K562 (cell line): ENCODE measurements around the gene SYVN1. TPM values are rescaled to one million over a fixed set of nuclear protein-coding genes. Genes with fewer than 3 reads are reported as not detected.

Experiments
- ATF3 ChIP-seq, 2 experiments: fragments of 450-650 bp in 1 of 2; sonication (generic) in 1 of 2; formaldehyde crosslinking in 1 of 2; IDR thresholded peaks in 1 of 2; conservative IDR thresholded peaks in 1 of 2; 2 replicates each; pipeline versions ENCODE4 v1.6.1 to v1.8.1; 2016 to 2023; ENCODE audit warnings: mild to moderate bottlenecking in 2 of 2, moderate library complexity in 2 of 2, inconsistent platforms in 1 of 2, missing genetic modification reagents in 1 of 2
- DACH1 ChIP-seq: fragments of 450-650 bp; IDR thresholded peaks from 2 replicates; pipeline ENCODE4 v1.6.1; 2018; ENCODE audit not compliant: partially characterized antibody
- DIDO1 ChIP-seq: fragments of 450-650 bp; IDR thresholded peaks from 2 replicates; pipeline ENCODE4 v1.6.1; 2016; ENCODE audit warnings: low read depth, missing biosample characterization, missing genetic modification characterization
- EP400 ChIP-seq: fragments of 450-650 bp; IDR thresholded peaks from 2 replicates; pipeline ENCODE4 v1.6.1; 2017; ENCODE audit warnings: antibody characterized with exemption, mild to moderate bottlenecking, moderate library complexity
- ID3 ChIP-seq, 2 experiments: fragments of 250-450 bp in 1 of 2; fragments of 450-650 bp in 1 of 2; sonication (Bioruptor Pico) in 1 of 2; IDR thresholded peaks; 2 replicates each; pipeline versions ENCODE4 v1.6.1 to v1.8.0; 2016 to 2021; ENCODE audit warnings: mild to moderate bottlenecking in 2 of 2, moderate library complexity in 2 of 2, missing compliant biosample characterization in 1 of 2, missing genetic modification characterization in 1 of 2
- MYC ChIP-seq, 2 experiments: fragments of 250-450 bp in 1 of 2; sonication (Bioruptor Pico) in 1 of 2; IDR thresholded peaks; 2 replicates each; pipeline versions ENCODE4 v1.5.1 to v1.6.1; 2012 to 2021; ENCODE audit warnings: low read depth in 2 of 2, borderline replicate concordance in 1 of 2, improper control_type of control experiment in 1 of 2, low read length in 1 of 2, mild to moderate bottlenecking in 1 of 2, moderate library complexity in 1 of 2
- NCOA4 ChIP-seq: fragments of 450-650 bp; IDR thresholded peaks from 2 replicates; pipeline ENCODE4 v1.6.1; 2018; ENCODE audit warnings: mild to moderate bottlenecking; ENCODE audit not compliant: partially characterized antibody
- RAD21 ChIP-seq, 2 experiments: fragments of 250-450 bp in 1 of 2; fragments of 450-650 bp in 1 of 2; sonication (Bioruptor Pico) in 1 of 2; formaldehyde crosslinking in 1 of 2; IDR thresholded peaks in 1 of 2; conservative IDR thresholded peaks in 1 of 2; 2 replicates each; pipeline versions ENCODE4 v1.4.0 to v1.8.0; 2020 to 2022; ENCODE audit warnings: mild to moderate bottlenecking in 2 of 2, moderate library complexity in 1 of 2
- RBFOX2 ChIP-seq: fragments of 200-400 bp; formaldehyde crosslinking; IDR thresholded peaks from 2 replicates; pipeline ENCODE4 v1.6.1; 2017; ENCODE audit warnings: low read depth, mild to moderate bottlenecking, low read length, moderate library complexity
- RFX1 ChIP-seq: fragments of 450-650 bp; IDR thresholded peaks from 2 replicates; pipeline ENCODE4 v1.6.1; 2016; ENCODE audit warnings: mild to moderate bottlenecking, moderate library complexity
- SIN3A ChIP-seq, 2 experiments: fragments of 150-350 bp in 1 of 2; IDR thresholded peaks; 2 replicates each; pipeline ENCODE4 v1.6.1; 2011 to 2016; ENCODE audit warnings: borderline replicate concordance in 2 of 2, low read depth in 2 of 2, low read length in 2 of 2, mild to moderate bottlenecking in 2 of 2, moderate library complexity in 2 of 2; ENCODE audit not compliant: control insufficient read depth in 1 of 2
- SMAD3 ChIP-seq: fragments of 450-650 bp; formaldehyde crosslinking; conservative IDR thresholded peaks from 2 replicates; pipeline ENCODE4 v1.4.0; 2020; ENCODE audit warnings: mild to moderate bottlenecking
- SREBF1 ChIP-seq: fragments of 150-350 bp; IDR thresholded peaks from 2 replicates; pipeline ENCODE4 v1.6.1; 2014; ENCODE audit warnings: antibody characterized with exemption, low read depth, low read length, borderline replicate concordance
- SRF ChIP-seq, 2 experiments: fragments of 250-450, 450-650 bp in 1 of 2; sonication (Bioruptor Pico) in 1 of 2; sonication (generic) in 1 of 2; formaldehyde crosslinking; IDR thresholded peaks; 2 replicates each; pipeline versions ENCODE4 v1.5.0 to v1.5.1; 2020 to 2022; ENCODE audit warnings: mild to moderate bottlenecking in 1 of 2, missing genetic modification reagents in 1 of 2
- TAF9B ChIP-seq: fragments of 450-650 bp; IDR thresholded peaks from 2 replicates; pipeline ENCODE4 v1.6.1; 2018; ENCODE audit warnings: mild to moderate bottlenecking; ENCODE audit not compliant: partially characterized antibody
- USF1 ChIP-seq: sonication (generic); formaldehyde crosslinking; IDR thresholded peaks from 2 replicates; pipeline ENCODE4 v1.9.0; 2022; ENCODE audit warnings: mild to moderate bottlenecking, missing genetic modification reagents
- YY1 ChIP-seq, 3 experiments: IDR thresholded peaks; 2 replicates each; pipeline ENCODE4 v1.6.1; 2011; ENCODE audit warnings: low read length in 2 of 3, mild to moderate bottlenecking in 2 of 3, moderate library complexity in 2 of 3, borderline replicate concordance in 1 of 3, control low read depth in 1 of 3, low read depth in 1 of 3; ENCODE audit not compliant: insufficient read depth in 3 of 3, insufficient replicate concordance in 2 of 3, control insufficient read depth in 1 of 3, insufficient read length in 1 of 3; ENCODE audit errors: extremely low read depth in 1 of 3
- ZFP1 ChIP-seq: fragments of 450-650 bp; formaldehyde crosslinking; IDR thresholded peaks from 2 replicates; pipeline ENCODE4 v1.4.0; 2020; ENCODE audit warnings: mild to moderate bottlenecking, mixed read lengths
- ZNF140 ChIP-seq: fragments of 250-450 bp; sonication (Bioruptor Pico); IDR thresholded peaks from 2 replicates; pipeline ENCODE4 v1.8.0; 2021; ENCODE audit warnings: moderate library complexity, mild to moderate bottlenecking, inconsistent platforms
- ZNF354B ChIP-seq: fragments of 250-450 bp; sonication (Bioruptor Pico); IDR thresholded peaks from 2 replicates; pipeline ENCODE4 v1.4.0; 2020
- ZNF41 ChIP-seq: fragments of 250-450 bp; sonication (Bioruptor Pico); conservative IDR thresholded peaks from 2 replicates; pipeline ENCODE4 v1.4.0; 2020; ENCODE audit warnings: mild to moderate bottlenecking
- ZNF444 ChIP-seq: fragments of 250-450 bp; sonication (Bioruptor Pico); IDR thresholded peaks from 2 replicates; pipeline ENCODE4 v1.4.0; 2020; ENCODE audit warnings: mild to moderate bottlenecking, moderate library complexity
- ZNF766 ChIP-seq: fragments of 200-800 bp; sonication (Bioruptor generic); conservative IDR thresholded peaks from 2 replicates; pipeline ENCODE4 v1.6.1; 2016; ENCODE audit warnings: missing genetic modification characterization, missing compliant biosample characterization
- polyA plus RNA-seq, 8 experiments: library from polyadenylated mRNA; depleted of rRNA in 4 of 8; stranded (reverse) in 5 of 8; unstranded in 3 of 8; fragments of >200 nt; fragmentation: Nextera tagmentation in 2 of 8; fragmentation: Illumina TruSeq in 1 of 8; extraction: Ambion mirVana in 2 of 8; extraction: Trizol in 1 of 8; gene quantifications; 2 replicates each; pipeline versions ENCODE4 v1.2.1 to v1.2.3, GENCODE V29; 2011 to 2014; ENCODE audit warnings: inconsistent platforms in 1 of 8, missing spikeins in 1 of 8
- total RNA-seq, 7 experiments: library from RNA; depleted of rRNA in 6 of 7; stranded (reverse); fragments of >200 nt in 6 of 7; fragmentation: Illumina TruSeq in 2 of 7; extraction: Trizol in 2 of 7; gene quantifications; 2 replicates each; pipeline versions ENCODE4 v1.2.1 to v1.2.3, GENCODE V29; 2011 to 2021; ENCODE audit warnings: low replicate concordance in 1 of 7

SYVN1 gene
- total and polyA plus RNA-seq, 9 of the 15 experiments (the other 6 are each of a cell fraction or from before 2014, with no cell fraction given): 0.41 to 47.4 (median 9.9) TPM

GRCh38 chr11:65134240-65134951 lies at the start of gene SYVN1 (continued):
- TF ChIP-seq RAD21 (CRISPR knock-in tag; conservative IDR thresholded peaks at IDR 0.05 in 1 of 2, IDR thresholded peaks at IDR 0.05 in 1 of 2) (peak; percentile 24; a peak in 2 of 4 replicates), DACH1 (peak; percentile 92), ZNF140 (no peak), ATF3 (IDR thresholded peaks at IDR 0.05) (peak; percentile 68), ATF3 (CRISPR knock-in tag; conservative IDR thresholded peaks at IDR 0.05) (0 out of 2 replicates have a peak, but pooled peaks have one; percentile 27), YY1 (IDR thresholded peaks at IDR 0.05; ENCODE audit: borderline replicate concordance in 1 of 3, control insufficient read depth in 1 of 3, extremely low read depth in 1 of 3, insufficient read depth in 3 of 3, insufficient read length in 1 of 3, insufficient replicate concordance in 2 of 3, low read depth in 1 of 3, low read length in 2 of 3) (peak in 2 of 3 experiments; percentile 33 to 47), RBFOX2 (peak; percentile 95), SIN3A (IDR thresholded peaks at IDR 0.05; ENCODE audit: borderline replicate concordance in 2 of 2, control insufficient read depth in 1 of 2, low read depth in 2 of 2, low read length in 2 of 2) (peak; percentile 85 to 96), ID3 (CRISPR knock-in tag; IDR thresholded peaks at IDR 0.05) (no peak), ID3 (tag; IDR thresholded peaks at IDR 0.05) (no peak), ZNF354B (CRISPR knock-in tag) (no peak), ZFP1 (CRISPR knock-in tag) (no peak), ZNF444 (CRISPR knock-in tag) (no peak), RFX1 (no peak), ZNF766 (CRISPR knock-in tag) (peak; percentile 72; the same call in 1 of the 2 replicates), SREBF1 (peak; percentile 92; the same call in 1 of the 2 replicates), TAF9B (peak; percentile 82), NCOA4 (no peak), EP400 (peak; percentile 99), SRF (CRISPR knock-in tag; IDR thresholded peaks at IDR 0.05) (no peak), SMAD3 (CRISPR knock-in tag) (0 out of 2 replicates have a peak, but pooled peaks have one; percentile 23), USF1 (CRISPR knock-in tag) (no peak), DIDO1 (peak; percentile 61; the same call in 1 of the 2 replicates), MYC (IDR thresholded peaks at IDR 0.05; ENCODE audit: low read depth, low read length) (peak; percentile 76), MYC (CRISPR knock-in tag; IDR thresholded peaks at IDR 0.05; ENCODE audit: borderline replicate concordance, low read depth) (peak; percentile 89; the same call in 1 of the 2 replicates), ZNF41 (CRISPR knock-in tag) (0 out of 2 replicates have a peak, but pooled peaks have one; percentile 24)
